ENCODE measurements around the gene AKAP13. TPM values are rescaled to one million over a fixed set of nuclear protein-coding genes. Genes with fewer than 3 reads are reported as not detected.

The AKAP13 gene
- total and polyA plus RNA-seq, 2 of the 8 experiments (the other 6 are each of a cell fraction or from before 2014, with no cell fraction given): 14.0 to 46.2 TPM

DNA sequence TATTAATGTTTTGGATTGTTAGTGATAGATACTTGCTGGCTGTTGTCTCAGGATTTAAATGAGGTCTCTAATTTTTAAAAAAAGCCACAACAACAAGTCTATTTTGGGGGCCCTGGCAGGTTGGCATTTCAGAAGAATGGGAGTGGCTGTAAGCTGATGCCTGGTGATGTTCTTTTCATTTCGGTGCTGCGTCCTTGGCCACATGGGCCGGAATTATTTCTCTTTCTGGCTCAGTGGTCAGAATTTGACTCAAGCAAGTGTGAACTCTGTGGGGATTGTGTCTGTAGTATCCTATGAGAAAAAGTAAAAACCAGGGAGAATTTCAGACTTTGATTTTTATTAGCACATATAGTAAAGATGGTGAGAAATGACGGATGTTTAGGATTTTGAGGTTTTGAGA, 203.0 kb downstream of the AKAP13 start (continued):
- TF ChIP-seq, protein P1, sequence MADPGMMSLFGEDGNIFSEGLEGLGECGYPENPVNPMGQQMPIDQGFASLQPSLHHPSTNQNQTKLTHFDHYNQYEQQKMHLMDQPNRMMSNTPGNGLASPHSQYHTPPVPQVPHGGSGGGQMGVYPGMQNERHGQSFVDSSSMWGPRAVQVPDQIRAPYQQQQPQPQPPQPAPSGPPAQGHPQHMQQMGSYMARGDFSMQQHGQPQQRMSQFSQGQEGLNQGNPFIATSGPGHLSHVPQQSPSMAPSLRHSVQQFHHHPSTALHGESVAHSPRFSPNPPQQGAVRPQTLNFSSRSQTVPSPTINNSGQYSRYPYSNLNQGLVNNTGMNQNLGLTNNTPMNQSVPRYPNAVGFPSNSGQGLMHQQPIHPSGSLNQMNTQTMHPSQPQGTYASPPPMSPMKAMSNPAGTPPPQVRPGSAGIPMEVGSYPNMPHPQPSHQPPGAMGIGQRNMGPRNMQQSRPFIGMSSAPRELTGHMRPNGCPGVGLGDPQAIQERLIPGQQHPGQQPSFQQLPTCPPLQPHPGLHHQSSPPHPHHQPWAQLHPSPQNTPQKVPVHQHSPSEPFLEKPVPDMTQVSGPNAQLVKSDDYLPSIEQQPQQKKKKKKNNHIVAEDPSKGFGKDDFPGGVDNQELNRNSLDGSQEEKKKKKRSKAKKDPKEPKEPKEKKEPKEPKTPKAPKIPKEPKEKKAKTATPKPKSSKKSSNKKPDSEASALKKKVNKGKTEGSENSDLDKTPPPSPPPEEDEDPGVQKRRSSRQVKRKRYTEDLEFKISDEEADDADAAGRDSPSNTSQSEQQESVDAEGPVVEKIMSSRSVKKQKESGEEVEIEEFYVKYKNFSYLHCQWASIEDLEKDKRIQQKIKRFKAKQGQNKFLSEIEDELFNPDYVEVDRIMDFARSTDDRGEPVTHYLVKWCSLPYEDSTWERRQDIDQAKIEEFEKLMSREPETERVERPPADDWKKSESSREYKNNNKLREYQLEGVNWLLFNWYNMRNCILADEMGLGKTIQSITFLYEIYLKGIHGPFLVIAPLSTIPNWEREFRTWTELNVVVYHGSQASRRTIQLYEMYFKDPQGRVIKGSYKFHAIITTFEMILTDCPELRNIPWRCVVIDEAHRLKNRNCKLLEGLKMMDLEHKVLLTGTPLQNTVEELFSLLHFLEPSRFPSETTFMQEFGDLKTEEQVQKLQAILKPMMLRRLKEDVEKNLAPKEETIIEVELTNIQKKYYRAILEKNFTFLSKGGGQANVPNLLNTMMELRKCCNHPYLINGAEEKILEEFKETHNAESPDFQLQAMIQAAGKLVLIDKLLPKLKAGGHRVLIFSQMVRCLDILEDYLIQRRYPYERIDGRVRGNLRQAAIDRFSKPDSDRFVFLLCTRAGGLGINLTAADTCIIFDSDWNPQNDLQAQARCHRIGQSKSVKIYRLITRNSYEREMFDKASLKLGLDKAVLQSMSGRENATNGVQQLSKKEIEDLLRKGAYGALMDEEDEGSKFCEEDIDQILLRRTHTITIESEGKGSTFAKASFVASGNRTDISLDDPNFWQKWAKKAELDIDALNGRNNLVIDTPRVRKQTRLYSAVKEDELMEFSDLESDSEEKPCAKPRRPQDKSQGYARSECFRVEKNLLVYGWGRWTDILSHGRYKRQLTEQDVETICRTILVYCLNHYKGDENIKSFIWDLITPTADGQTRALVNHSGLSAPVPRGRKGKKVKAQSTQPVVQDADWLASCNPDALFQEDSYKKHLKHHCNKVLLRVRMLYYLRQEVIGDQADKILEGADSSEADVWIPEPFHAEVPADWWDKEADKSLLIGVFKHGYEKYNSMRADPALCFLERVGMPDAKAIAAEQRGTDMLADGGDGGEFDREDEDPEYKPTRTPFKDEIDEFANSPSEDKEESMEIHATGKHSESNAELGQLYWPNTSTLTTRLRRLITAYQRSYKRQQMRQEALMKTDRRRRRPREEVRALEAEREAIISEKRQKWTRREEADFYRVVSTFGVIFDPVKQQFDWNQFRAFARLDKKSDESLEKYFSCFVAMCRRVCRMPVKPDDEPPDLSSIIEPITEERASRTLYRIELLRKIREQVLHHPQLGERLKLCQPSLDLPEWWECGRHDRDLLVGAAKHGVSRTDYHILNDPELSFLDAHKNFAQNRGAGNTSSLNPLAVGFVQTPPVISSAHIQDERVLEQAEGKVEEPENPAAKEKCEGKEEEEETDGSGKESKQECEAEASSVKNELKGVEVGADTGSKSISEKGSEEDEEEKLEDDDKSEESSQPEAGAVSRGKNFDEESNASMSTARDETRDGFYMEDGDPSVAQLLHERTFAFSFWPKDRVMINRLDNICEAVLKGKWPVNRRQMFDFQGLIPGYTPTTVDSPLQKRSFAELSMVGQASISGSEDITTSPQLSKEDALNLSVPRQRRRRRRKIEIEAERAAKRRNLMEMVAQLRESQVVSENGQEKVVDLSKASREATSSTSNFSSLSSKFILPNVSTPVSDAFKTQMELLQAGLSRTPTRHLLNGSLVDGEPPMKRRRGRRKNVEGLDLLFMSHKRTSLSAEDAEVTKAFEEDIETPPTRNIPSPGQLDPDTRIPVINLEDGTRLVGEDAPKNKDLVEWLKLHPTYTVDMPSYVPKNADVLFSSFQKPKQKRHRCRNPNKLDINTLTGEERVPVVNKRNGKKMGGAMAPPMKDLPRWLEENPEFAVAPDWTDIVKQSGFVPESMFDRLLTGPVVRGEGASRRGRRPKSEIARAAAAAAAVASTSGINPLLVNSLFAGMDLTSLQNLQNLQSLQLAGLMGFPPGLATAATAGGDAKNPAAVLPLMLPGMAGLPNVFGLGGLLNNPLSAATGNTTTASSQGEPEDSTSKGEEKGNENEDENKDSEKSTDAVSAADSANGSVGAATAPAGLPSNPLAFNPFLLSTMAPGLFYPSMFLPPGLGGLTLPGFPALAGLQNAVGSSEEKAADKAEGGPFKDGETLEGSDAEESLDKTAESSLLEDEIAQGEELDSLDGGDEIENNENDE (IDR thresholded peaks at IDR 0.05; ENCODE audit: insufficient replicate concordance, low read length): no peak
- no peak for TF ChIP-seq GTF2F1 (IDR thresholded peaks at IDR 0.05; ENCODE audit: borderline replicate concordance, low read depth, low read length)
- no peak for TF ChIP-seq EP300 (IDR thresholded peaks at IDR 0.05; ENCODE audit: borderline replicate concordance in 1 of 2, low read depth in 2 of 2, low read length in 2 of 2)
- TF ChIP-seq BRCA1 (IDR thresholded peaks at IDR 0.05; ENCODE audit: low read depth, low read length): no peak
- TF ChIP-seq, protein P2, sequence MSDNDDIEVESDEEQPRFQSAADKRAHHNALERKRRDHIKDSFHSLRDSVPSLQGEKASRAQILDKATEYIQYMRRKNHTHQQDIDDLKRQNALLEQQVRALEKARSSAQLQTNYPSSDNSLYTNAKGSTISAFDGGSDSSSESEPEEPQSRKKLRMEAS (IDR thresholded peaks at IDR 0.05): no peak
- TF ChIP-seq RAD21 (IDR thresholded peaks at IDR 0.05 in 1 of 2, conservative IDR thresholded peaks at IDR 0.05 in 1 of 2; ENCODE audit: low read depth in 2 of 2, low read length in 2 of 2): no peak
- no peak for TF ChIP-seq CEBPB (IDR thresholded peaks at IDR 0.05; ENCODE audit: low read depth, low read length)
- no peak for TF ChIP-seq TAF1 (IDR thresholded peaks at IDR 0.05; ENCODE audit: low read depth, low read length)
- TF ChIP-seq KDM1A (IDR thresholded peaks at IDR 0.05; ENCODE audit: borderline replicate concordance, low read length): no peak
- TF ChIP-seq SIRT6 (IDR thresholded peaks at IDR 0.05; ENCODE audit: low read length): no peak
- TF ChIP-seq, protein P3, sequence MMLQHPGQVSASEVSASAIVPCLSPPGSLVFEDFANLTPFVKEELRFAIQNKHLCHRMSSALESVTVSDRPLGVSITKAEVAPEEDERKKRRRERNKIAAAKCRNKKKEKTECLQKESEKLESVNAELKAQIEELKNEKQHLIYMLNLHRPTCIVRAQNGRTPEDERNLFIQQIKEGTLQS (IDR thresholded peaks at IDR 0.05; ENCODE audit: insufficient read depth, low read depth, low read length): no peak

Measured in H1 (cell line).